AG09319 (cell line): ENCODE results near the gene TRIM31.

Experiments used
- DNase-seq: peaks from one replicate; pipeline ENCODE4 v3.0.0-alpha.2; 2010; ENCODE audit warnings: low read depth; ENCODE audit errors: extremely low read depth
- CTCF ChIP-seq: IDR thresholded peaks from 2 replicates; pipeline ENCODE4 v1.5.1; 2011; ENCODE audit warnings: low read depth, mild to moderate bottlenecking, inconsistent platforms, low read length, moderate library complexity

The TRIM31 gene

GRCh38 chr6:30102414-30102969, 10.4 kb downstream of the TRIM31 start:
- DNase-seq = peak; percentile 4
- TF ChIP-seq CTCF = no peak

GRCh38 chr6:30101444-30102413, 11.2 kb downstream of the TRIM31 start:
- peak; percentile 8 for TF ChIP-seq CTCF
- DNase-seq = peak; percentile 41

GRCh38 chr6:30100585-30101443, 12.1 kb downstream of the TRIM31 start:
- DNase-seq = no peak
- no peak for TF ChIP-seq CTCF

GRCh38 chr6:30100154-30100553, 12.7 kb downstream of the TRIM31 start:
- no peak for DNase-seq
- TF ChIP-seq CTCF = no peak

- DNase-seq = no peak
- no peak for TF ChIP-seq CTCF
These were observed 14.8 kb downstream of the TRIM31 start for GRCh38 chr6:30097902-30098768.

GRCh38 chr6:30096829-30097228, 16.1 kb downstream of the TRIM31 start:
- no peak for TF ChIP-seq CTCF
- DNase-seq = no peak
